ENCODE data around the gene LECT2. TPM values are rescaled to one million over a fixed set of nuclear protein-coding genes. Genes with fewer than 3 reads are reported as not detected.

The LECT2 gene
- total RNA-seq, 3 donors from 2014 or later: not detected

DNA sequence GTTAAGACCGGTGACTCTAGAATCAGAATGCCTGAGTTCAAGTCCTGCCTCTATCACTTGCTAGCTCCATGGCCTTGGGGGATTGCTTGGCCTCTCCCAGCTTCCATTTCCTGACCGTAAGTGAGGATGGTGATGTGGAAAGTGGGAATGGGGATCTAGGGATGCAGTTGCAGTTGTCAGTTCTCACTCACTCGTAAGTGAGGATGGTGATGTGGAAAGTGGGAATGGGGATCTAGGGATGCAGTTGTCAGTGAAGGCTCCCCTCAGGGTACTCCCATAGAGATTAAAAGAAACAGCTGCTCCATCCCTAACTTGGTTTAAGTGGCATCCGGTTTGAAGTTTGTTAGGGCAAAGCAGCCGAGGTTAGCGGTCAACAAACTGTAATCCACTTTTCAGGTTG lies 56.1 kb downstream of the LECT2 start:
- Histone ChIP-seq H3K4me1 (no peaks in the 10 kb centered on the region), H3K27me3 (peaks cover 0 to 6% of the 10 kb centered on the region in 2 donors), H3K36me3 (no peaks in the 10 kb centered on the region), H3K27ac (no peak overlapping the region), H3K9me3 (no peaks in the 10 kb centered on the region), H3K4me3 (no peak overlapping the region)
- TF ChIP-seq CTCF (IDR thresholded peaks at IDR 0.05): no peak
- intact Hi-C loops (cut with DNase I; ENCODE audit: low total_unique reads): loop anchor here (5.0 kb wide), 1 partner anchor 1799 kb away; no protein-coding TSS in a partner anchor
- DNase-seq (ENCODE audit: low spot score in 2 of 2): no peak

Other genes with a start within 250 kb of the LECT2 start
- gene SLC25A48, start 120.3 kb downstream of the LECT2 start, total RNA-seq: 1 to 10 TPM in 2 of 3 donors, under 1 TPM in 1; 0.33 to 6.2 (median 1.8) TPM
- gene IL9, start 59.1 kb downstream of the LECT2 start, total RNA-seq: not detected
- 100 to 1,000 TPM in 1 of 3 donors, 10 to 100 TPM in 2; 40.4 to 145 (median 45.2) TPM for gene TGFBI, start 74.0 kb upstream of the LECT2 start, total RNA-seq
- 10 to 100 TPM; 45.6 to 63.7 (median 52.4) TPM for gene SMAD5, start 177.9 kb upstream of the LECT2 start, total RNA-seq
- gene SMIM32, start 238.2 kb upstream of the LECT2 start, total RNA-seq: not detected

Data from breast epithelium (tissue), 4 donors.